Activated CD8-positive, alpha-beta memory T cell treated with anti-CD3 and anti-CD28 coated beads for 1 hour (primary cell): Measurements from ENCODE around the gene RGSL1.

Experiments
- DNase-seq, 2 donors: peaks; one replicate each; pipeline ENCODE4 v3.0.0-alpha.2; 2020; ENCODE audit warnings: low read depth in 1 of 2; ENCODE audit errors: extremely low read depth in 1 of 2

The RGSL1 gene

GRCh38 chr1:182533896-182534295, 84.0 kb downstream of the RGSL1 start:
- DNase-seq: no peak

DNA sequence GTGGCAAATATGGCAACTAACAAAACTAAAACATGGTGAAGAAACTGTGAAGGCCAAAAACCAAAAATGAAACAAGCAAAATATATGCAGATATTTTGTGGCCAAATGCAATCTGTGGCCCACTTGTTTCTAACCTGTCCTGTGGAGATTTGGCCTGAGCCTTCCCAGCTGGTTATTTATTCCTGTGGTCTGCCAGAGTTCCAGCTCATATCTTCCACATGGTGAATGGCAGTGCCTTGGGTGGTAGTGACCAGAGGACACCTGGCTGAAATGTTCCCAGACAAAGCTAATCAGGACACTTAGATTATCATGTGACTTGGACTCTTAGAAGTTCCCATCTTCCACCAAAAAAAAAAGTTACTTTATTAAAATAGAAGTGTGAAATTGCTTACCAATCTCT, 99.4 kb downstream of the RGSL1 start:
- DNase-seq: no peak

DNA sequence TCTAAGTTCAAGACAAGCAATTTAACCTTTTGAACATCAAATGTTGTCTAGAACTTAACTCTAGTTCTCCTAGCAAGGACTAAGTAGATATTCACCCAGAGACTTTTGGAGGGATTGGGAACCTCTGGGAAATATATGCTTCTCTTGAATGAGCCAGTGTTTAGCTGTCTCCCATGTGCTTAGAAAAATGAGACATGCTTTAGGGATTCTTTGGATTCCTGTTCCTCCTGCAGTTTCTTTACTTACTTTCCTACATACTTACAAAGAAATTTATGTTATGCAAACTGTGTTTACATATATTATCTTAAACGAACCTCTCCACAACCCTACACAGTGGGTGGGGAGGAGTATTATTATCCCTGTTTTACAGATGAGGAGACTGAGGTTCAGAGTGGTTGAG, 99.9 kb downstream of the RGSL1 start:
- no peak for DNase-seq

DNA sequence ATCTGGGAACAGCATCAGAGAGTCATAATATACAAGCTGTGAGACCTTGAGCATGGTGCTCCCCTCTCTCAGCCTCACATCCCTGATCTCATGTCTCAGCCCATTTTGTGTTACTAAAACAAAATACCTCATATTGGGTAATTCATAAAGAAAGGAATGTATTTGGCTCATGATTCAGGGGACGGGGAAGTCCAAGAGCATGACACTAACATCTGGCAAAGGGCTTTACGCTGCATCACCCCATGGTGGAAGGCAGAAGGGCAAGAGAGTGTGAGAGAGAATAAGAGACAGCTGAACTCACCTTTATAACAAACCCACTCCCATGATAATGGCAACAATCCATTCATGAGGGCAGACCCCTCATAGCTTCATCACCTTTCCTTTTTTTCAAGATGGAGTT, 102.6 kb downstream of the RGSL1 start:
- DNase-seq: no peak

GRCh38 chr1:182555493-182555892, 105.5 kb downstream of the RGSL1 start:
- no peak for DNase-seq

GRCh38 chr1:182556279-182556678, 106.3 kb downstream of the RGSL1 start:
- no peak for DNase-seq

DNA sequence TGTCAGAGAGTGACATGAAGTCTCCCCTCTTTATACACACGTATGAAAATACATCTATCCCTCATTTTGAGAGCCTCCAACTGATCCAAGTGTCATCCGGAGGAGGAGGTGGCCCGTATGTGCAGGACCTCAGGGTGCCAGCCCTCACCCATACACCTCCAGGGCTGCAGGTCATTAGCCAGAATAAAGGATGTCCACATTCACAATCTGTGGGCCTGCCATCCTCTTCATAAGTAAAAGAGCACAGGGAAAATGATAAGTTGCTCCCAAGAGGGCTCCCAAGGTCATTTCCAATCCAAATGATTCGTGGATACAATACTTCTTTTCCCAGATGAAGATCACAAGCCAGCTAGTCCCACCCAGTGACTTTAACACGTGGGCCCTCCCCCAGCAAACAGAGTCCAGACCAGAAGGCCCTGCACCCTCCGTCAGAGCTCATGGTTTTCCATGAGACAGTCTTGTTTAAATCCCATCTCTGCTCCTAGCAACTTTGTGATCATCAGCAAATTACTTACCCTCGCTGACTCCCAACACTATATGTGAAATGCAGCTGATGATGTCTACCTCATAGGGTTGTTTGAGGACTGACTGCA, 110.5 kb downstream of the RGSL1 start:
- DNase-seq: no peak

DNA sequence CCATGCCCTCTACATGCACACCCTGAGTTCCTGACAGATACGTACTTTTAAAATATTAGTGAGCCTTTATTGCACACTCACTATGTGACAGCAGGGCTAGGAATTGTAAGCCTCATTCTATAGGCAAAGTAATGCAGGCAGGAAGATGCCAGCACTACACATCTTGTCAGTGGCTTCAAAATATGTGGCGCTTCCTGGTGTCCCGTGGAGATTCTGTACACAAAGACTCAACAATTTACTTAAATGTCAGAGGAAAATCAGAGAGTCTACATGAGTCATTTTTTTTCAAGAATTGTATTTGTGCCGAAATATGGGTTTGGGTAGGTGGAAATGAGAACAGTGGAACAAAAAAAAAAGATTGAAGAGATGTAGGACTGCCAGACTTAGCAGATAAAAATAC, 111.5 kb downstream of the RGSL1 start:
- DNase-seq: no peak

GRCh38 chr1:182563095-182563494, 113.1 kb downstream of the RGSL1 start:
- no peak for DNase-seq

- no peak for DNase-seq
Observed at GRCh38 chr1:182564406-182565004, 114.6 kb downstream of the RGSL1 start.

DNA sequence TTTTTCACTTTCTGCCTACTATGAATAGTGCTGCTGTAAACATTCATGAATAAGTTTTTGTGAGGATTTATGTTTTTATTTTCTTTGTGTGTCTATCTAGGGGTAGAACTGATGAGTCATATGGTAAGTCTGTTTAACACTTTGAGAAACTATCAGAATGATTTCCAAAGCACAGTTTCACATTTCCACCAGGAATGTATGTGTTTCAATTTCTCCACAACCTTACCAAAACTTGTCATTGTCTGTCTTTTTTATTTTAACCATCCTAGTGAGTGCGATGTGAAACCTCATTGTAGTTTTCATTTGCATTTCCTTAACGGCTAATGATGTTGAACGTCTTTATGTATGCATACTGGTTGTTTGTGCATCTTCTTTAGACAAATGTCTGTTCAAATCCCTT, 115.6 kb downstream of the RGSL1 start:
- DNase-seq: no peak

GRCh38 chr1:182567629-182568028, 117.7 kb downstream of the RGSL1 start:
- DNase-seq: no peak

DNA sequence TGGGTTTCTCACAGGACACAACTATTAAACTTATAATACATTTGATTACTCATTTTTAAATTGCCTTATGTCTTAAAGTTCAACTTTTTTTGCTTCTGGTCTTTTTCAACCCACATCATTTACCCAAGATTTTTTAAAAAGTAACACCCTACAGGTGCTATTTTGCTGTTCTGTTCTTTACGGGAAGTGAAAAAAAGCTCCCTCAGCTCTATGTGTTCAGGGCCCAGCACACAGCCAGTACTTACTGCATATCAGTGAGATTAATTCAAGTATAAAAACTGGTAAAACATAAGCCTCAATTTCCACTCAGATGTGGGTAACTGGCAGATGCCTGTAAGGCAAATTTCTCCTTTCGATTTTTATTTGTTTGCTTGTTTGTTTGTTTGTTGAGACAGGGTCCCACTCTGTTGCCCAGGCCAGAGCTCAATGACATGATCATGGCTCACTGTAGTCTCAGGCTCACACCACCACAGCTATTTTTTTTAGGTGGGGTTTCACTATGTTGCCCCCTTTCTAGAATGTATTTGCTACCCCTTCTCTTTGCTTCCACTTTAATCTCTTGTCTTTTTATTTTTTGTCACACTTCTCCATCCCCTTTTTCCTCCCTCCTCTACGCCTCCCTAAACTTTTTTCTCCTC, 118.8 kb downstream of the RGSL1 start:
- DNase-seq: no peak

DNA sequence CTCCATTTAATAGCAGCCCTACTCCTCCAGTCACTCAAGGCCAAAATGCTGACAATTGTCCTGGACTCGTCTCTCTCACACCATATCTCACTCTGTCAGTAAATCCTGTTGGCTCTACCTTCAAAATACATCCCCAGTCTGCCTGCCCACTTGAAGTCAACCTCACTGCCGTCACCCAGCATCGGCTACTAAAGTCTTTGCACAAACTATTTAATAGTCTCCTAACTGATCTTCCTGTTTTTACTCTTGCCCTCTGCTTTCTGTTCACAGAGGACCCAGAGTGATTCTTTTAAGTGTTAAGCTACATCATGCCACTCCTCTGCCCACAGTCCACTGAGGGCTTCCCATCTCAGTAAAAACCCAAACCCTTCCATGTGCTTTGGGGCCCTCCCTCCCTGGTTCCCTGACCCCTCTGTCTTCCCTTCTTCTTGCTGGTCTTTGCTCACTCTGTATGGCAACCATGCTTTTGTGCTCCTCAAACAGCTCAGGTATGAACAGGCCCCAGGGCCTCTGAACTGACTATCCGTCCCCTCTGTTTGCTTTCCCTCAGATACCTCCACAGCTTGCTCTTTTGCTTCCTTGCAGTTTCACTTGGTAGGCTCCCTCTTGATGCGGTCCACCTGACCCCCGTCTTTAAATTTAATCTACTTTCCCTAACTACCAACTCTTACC, 120.1 kb downstream of the RGSL1 start:
- no peak for DNase-seq

DNA sequence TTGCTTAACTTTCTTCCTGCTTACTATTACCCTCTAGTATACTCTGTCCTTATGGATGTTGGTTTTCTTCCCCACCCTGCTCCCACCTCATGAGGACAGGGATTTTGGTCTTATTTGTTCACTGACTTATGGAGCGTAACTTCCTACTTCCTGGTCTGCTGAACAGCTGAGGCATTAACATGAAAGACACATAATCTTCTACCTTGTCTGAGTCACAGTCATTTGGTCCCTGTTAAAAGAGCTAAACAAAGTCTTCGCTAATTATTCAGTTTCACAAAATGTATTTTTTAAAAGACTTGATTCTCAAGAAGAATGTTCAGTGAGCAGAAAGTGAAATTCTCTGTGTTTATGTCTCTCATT, 120.6 kb downstream of the RGSL1 start:
- DNase-seq: no peak

DNA sequence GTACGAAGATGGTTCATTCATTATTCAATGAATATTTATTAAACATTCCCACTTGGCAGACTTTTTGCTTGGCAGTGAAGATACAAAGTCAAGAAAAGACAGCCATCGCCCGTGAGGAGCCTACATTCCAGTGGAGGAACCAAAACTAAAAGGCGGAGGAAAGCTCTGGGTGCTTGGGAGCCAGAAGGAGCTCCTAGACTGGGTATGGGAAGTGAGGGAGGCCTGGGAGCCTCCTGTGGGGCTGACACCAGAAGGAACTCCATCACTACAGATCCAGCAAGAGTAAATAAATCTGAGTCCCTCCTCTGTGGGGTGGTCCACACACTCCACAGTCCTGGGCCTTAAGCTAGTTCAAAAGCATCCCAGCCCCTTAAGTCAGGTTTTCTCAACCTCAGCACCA, 124.2 kb downstream of the RGSL1 start:
- DNase-seq: no peak

- DNase-seq: no peak
Observed at GRCh38 chr1:182575540-182576149, 125.7 kb downstream of the RGSL1 start.

DNA sequence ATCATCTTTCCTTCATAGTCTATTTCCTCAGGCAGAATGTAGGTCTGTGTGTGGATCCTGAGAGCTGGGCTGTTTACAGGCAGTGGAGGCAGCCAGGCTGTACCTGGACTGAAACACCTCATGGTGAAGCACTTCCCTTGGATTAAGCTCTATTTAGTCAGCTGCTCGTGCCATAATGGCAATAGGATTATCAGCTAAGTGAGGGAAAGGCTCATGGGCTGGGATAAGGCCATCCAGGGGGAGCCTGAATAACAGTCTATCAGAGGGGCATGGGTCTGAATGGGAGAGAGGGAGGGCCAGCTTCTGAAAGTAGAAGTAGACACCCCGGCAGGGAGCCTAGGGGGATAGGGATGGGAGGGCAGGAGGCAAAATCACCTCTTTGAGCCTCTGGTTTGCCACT, 130.8 kb downstream of the RGSL1 start:
- DNase-seq: no peak

- no peak for DNase-seq
Observed at GRCh38 chr1:182584746-182585145, 134.8 kb downstream of the RGSL1 start.

- no peak for DNase-seq
Observed at GRCh38 chr1:182586380-182586779, 136.4 kb downstream of the RGSL1 start.

- no peak for DNase-seq
Observed at GRCh38 chr1:182587093-182587492, 137.1 kb downstream of the RGSL1 start.
